BE2C (cell line): ENCODE results near the gene DIS3L2.

Source experiments
- DNase-seq: peaks from one replicate; pipeline ENCODE4 v3.0.0-alpha.2; 2020
- H3K27me3 ChIP-seq: fragments of 250-450 bp; sonication (Bioruptor Pico); 2 replicates; pipeline ENCODE4 v1.5.1; 2020; ENCODE audit warnings: mild to moderate bottlenecking
- H3K36me3 ChIP-seq: fragments of 250-450 bp; sonication (Bioruptor Pico); 2 replicates; pipeline ENCODE4 v1.5.1; 2020; ENCODE audit warnings: mild to moderate bottlenecking
- H3K4me1 ChIP-seq: fragments of 250-450 bp; sonication (Bioruptor Pico); 2 replicates; pipeline ENCODE4 v1.5.1; 2020
- H3K4me3 ChIP-seq: 2 replicates; pipeline ENCODE4 v1.5.1; 2011; ENCODE audit warnings: low read depth, low read length
- H3K9me3 ChIP-seq: fragments of 250-450 bp; sonication (Bioruptor Pico); 2 replicates; pipeline ENCODE4 v1.5.1; 2020
- TF ChIP-seq, protein P1 (sequence below): IDR thresholded peaks from 2 replicates; pipeline ENCODE4 v1.5.1; 2012; ENCODE audit warnings: mild to moderate bottlenecking, low read depth, low read length

DIS3L2 gene

DNA sequence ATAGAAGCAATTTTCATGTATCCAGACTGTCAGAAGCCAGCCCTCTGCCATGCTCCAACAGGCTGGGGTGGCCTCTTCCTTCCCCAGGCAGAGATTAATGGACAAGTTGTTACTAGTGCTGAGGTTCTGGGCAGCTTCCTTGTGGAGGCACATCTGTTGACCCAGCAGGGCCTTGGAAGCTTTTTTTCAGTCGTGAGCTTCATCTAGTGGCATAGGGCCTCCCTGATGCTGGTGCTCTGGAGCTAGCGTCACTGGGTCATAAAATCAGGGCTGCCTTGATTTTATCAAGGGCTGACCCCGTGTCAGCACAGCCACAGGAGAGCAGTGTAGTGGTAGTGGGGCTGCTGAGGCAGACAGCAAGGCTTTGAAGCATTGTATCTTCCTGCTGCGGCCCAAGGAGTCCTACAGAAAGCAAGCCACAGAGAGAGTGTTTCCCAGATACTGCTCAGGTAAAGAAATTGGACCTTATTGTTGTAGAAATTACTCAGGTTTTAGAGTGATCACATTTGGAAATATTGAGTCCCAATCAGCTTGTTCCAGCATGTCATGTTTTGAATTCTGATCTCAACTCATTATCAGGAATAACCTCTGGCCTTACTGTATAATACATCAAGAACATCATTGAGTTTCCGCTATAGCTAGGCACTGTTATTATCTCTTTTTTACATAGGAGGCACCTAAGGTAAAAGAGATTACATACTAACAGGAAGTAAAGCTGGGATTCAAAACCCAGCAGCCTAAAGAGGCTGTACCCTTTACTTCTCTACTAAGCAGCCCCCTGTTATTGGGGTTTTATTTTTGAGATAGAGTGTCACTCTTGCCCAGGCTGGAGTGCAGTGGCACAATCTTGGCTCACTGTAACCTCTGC, 324.7 kb downstream of the DIS3L2 start:
- no peaks in the 10 kb centered on the region for H3K36me3 ChIP-seq
- no peaks in the 10 kb centered on the region for H3K9me3 ChIP-seq
- DNase-seq: peak; percentile 36
- no peaks in the 10 kb centered on the region for H3K27me3 ChIP-seq
- TF ChIP-seq, protein P1, sequence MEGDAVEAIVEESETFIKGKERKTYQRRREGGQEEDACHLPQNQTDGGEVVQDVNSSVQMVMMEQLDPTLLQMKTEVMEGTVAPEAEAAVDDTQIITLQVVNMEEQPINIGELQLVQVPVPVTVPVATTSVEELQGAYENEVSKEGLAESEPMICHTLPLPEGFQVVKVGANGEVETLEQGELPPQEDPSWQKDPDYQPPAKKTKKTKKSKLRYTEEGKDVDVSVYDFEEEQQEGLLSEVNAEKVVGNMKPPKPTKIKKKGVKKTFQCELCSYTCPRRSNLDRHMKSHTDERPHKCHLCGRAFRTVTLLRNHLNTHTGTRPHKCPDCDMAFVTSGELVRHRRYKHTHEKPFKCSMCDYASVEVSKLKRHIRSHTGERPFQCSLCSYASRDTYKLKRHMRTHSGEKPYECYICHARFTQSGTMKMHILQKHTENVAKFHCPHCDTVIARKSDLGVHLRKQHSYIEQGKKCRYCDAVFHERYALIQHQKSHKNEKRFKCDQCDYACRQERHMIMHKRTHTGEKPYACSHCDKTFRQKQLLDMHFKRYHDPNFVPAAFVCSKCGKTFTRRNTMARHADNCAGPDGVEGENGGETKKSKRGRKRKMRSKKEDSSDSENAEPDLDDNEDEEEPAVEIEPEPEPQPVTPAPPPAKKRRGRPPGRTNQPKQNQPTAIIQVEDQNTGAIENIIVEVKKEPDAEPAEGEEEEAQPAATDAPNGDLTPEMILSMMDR: no peak
- peaks cover 3% of the 10 kb centered on the region; the same call in 1 of the 2 replicates for H3K4me1 ChIP-seq
- H3K4me3 ChIP-seq: no peak overlapping the region

- TF ChIP-seq, protein P1: no peak
These were observed 325.8 kb downstream of the DIS3L2 start for GRCh38 chr2:232287316-232287715.

GRCh38 chr2:232288489-232289030, 327.0 kb downstream of the DIS3L2 start:
- TF ChIP-seq, protein P1: no peak
- no peaks in the 10 kb centered on the region for H3K27me3 ChIP-seq
- no peak overlapping the region for H3K4me3 ChIP-seq
- peaks cover 3% of the 10 kb centered on the region; the same call in 1 of the 2 replicates for H3K4me1 ChIP-seq
- H3K9me3 ChIP-seq: no peaks in the 10 kb centered on the region
- DNase-seq: no peak
- no peaks in the 10 kb centered on the region for H3K36me3 ChIP-seq

More at GRCh38 chr2:232287316-232287715, 325.8 kb downstream of the DIS3L2 start:
- Histone ChIP-seq H3K4me3 (no peak overlapping the region), H3K4me1 (peaks cover 3% of the 10 kb centered on the region; the same call in 1 of the 2 replicates), H3K27me3 (no peaks in the 10 kb centered on the region), H3K36me3 (no peaks in the 10 kb centered on the region), H3K9me3 (no peaks in the 10 kb centered on the region)
- DNase-seq: no peak

DNA sequence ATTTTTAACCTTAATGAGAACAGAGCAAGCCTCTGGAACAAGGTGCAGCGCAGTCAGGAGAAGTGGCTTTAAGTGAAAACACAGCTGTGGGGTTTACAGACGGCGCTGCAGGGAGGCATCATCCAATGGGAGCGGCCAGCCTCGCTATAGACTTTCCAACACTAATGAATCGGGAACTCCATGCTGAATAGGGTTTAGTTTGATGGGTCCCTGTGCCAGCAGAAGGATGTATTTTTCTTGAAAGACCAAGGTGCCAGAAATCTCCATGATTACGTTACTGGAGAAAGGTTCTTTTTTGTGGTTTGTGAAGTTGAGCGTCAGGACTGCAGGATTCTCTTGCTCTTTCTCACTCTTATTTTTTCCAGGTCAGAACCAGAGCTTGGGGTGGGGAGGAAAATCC, 329.2 kb downstream of the DIS3L2 start:
- TF ChIP-seq, protein P1: no peak
- no peak overlapping the region for H3K4me3 ChIP-seq
- H3K36me3 ChIP-seq: no peaks in the 10 kb centered on the region
- H3K9me3 ChIP-seq: no peaks in the 10 kb centered on the region
- H3K4me1 ChIP-seq: peaks cover 3% of the 10 kb centered on the region; the same call in 1 of the 2 replicates
- no peaks in the 10 kb centered on the region for H3K27me3 ChIP-seq
- no peak for DNase-seq

GRCh38 chr2:232291343-232291742, 329.8 kb downstream of the DIS3L2 start:
- Histone ChIP-seq H3K9me3 (no peaks in the 10 kb centered on the region), H3K36me3 (no peaks in the 10 kb centered on the region), H3K4me1 (peaks cover 1% of the 10 kb centered on the region; the same call in 1 of the 2 replicates), H3K27me3 (no peaks in the 10 kb centered on the region), H3K4me3 (no peak overlapping the region)
- TF ChIP-seq, protein P1: no peak
- no peak for DNase-seq
